Ascending aorta (tissue), 2 donors: ENCODE measurements around the gene NAA38. TPM values are rescaled to one million over a fixed set of nuclear protein-coding genes. Genes with fewer than 3 reads are reported as not detected.
"Not testable (repeated sequence)": the region's sequence is repeated elsewhere in the genome, so short reads cannot be mapped to it uniquely, and the experiment has no call there.

ENCODE experiments used
- DNase-seq, 2 donors: peaks; one replicate each; pipeline ENCODE4 v3.0.0-alpha.2; 2019; ENCODE audit warnings: low spot score in 2 of 2
- H3K27ac ChIP-seq, 2 donors: fragments of 200-600 bp; sonication (generic); one replicate each; pipeline ENCODE4 v1.5.1; 2016 to 2017; ENCODE audit warnings: mild to moderate bottlenecking in 1 of 2
- H3K27me3 ChIP-seq: fragments of 200-600 bp; sonication (generic); one replicate; pipeline ENCODE4 v1.5.1; 2017
- H3K36me3 ChIP-seq, 2 donors: fragments of 200-600 bp; sonication (generic); one replicate each; pipeline ENCODE4 v1.5.1; 2016
- H3K4me1 ChIP-seq, 2 donors: fragments of 200-600 bp; sonication (generic); one replicate each; pipeline ENCODE4 v1.5.1; 2016 to 2017; ENCODE audit warnings: mild to moderate bottlenecking in 1 of 2
- H3K4me3 ChIP-seq, 2 donors: fragments of 200-600 bp; sonication (generic); one replicate each; pipeline ENCODE4 v1.5.1; 2016 to 2017; ENCODE audit warnings: mild to moderate bottlenecking in 1 of 2
- H3K9me3 ChIP-seq, 2 donors: fragments of 200-600 bp; sonication (generic); one replicate each; pipeline ENCODE4 v1.5.1; 2016
- intact Hi-C: fragments of 100-400 bp; cut with DNase I; formaldehyde crosslinking; loops from one replicate; pipeline ENCODE4 v1.15.1; 2023
- total RNA-seq: library from RNA; depleted of rRNA; stranded (reverse); fragments of >200 nt; gene quantifications from one replicate; pipeline ENCODE4 v1.1.0, GENCODE V29; 2016
- TF ChIP-seq, protein P1 (sequence below), 3 experiments: fragments of 200-600 bp in 2 of 3; fragments of 450-650 bp in 1 of 3; sonication (generic) in 2 of 3; IDR thresholded peaks; one replicate each; pipeline ENCODE4 v1.5.1; 2016 to 2019; ENCODE audit warnings: antibody characterized with exemption in 3 of 3, mild to moderate bottlenecking in 1 of 3, moderate library complexity in 1 of 3

Gene NAA38
- total RNA-seq, 1 donor from 2014 or later = 59.0 TPM

DNA sequence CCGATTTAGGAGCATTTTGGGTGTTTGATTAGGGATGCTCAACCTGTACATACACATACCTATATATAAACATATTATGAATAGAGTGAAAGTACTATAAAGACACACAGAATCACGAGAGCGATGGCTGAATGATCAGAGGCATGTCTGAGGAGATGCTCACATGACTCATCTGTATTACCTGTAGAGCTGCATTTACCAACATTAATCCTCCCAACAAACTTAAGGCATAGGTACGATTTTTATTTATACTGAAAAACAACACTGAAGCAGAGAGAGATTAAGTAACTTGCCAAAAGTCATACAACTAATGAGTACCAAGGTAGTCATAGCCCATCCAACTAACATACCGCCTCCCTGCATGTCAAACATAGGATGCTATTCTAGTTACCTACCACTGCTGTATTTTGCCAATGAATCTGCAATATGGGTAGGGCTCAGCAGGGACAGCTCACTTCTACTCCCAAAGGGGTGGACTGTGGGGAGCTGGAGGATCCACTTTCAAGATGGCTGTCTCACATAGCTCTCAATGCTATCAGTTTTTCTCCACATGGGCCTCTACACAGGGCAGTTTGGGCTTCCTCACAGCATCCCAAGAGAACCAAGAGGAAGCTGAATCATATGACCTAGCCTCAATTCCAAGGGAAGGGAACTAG lies 7.8 kb upstream of the NAA38 start:
- TF ChIP-seq, protein P1, sequence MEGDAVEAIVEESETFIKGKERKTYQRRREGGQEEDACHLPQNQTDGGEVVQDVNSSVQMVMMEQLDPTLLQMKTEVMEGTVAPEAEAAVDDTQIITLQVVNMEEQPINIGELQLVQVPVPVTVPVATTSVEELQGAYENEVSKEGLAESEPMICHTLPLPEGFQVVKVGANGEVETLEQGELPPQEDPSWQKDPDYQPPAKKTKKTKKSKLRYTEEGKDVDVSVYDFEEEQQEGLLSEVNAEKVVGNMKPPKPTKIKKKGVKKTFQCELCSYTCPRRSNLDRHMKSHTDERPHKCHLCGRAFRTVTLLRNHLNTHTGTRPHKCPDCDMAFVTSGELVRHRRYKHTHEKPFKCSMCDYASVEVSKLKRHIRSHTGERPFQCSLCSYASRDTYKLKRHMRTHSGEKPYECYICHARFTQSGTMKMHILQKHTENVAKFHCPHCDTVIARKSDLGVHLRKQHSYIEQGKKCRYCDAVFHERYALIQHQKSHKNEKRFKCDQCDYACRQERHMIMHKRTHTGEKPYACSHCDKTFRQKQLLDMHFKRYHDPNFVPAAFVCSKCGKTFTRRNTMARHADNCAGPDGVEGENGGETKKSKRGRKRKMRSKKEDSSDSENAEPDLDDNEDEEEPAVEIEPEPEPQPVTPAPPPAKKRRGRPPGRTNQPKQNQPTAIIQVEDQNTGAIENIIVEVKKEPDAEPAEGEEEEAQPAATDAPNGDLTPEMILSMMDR (IDR thresholded peaks at IDR 0.05) = no peak
- H3K4me3 ChIP-seq = no peak overlapping the region
- no peak for DNase-seq
- H3K9me3 ChIP-seq = no peaks in the 10 kb centered on the region
- H3K4me1 ChIP-seq = no peaks in the 10 kb centered on the region
- no peaks in the 10 kb centered on the region for H3K27me3 ChIP-seq
- H3K27ac ChIP-seq = no peak overlapping the region
- intact Hi-C loops = no loop called here
- no peaks in the 10 kb centered on the region for H3K36me3 ChIP-seq

DNA sequence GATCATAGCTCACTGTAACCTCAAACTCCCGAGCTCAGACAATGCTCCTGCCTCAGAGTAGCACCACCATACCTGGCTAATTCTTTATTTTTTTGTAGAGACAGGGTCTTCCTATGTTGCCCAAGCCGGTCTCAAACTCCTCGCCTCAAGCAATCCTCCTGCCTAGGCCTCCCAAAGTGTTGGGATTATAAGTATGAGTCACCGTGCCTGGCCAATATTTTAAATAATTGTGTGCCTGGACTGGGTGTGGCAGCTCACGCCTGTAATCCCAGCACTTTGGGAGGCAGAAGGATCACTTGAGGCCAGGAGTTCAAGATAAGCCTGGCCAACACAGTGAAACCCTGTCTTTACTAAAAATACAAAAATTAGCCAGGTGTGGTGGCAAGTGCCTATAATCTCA lies 7.0 kb upstream of the NAA38 start:
- H3K27me3 ChIP-seq, H3K27ac ChIP-seq, H3K4me3 ChIP-seq, H3K4me1 ChIP-seq, H3K9me3 ChIP-seq, H3K36me3 ChIP-seq, intact Hi-C loops, DNase-seq: not testable (repeated sequence)

DNA sequence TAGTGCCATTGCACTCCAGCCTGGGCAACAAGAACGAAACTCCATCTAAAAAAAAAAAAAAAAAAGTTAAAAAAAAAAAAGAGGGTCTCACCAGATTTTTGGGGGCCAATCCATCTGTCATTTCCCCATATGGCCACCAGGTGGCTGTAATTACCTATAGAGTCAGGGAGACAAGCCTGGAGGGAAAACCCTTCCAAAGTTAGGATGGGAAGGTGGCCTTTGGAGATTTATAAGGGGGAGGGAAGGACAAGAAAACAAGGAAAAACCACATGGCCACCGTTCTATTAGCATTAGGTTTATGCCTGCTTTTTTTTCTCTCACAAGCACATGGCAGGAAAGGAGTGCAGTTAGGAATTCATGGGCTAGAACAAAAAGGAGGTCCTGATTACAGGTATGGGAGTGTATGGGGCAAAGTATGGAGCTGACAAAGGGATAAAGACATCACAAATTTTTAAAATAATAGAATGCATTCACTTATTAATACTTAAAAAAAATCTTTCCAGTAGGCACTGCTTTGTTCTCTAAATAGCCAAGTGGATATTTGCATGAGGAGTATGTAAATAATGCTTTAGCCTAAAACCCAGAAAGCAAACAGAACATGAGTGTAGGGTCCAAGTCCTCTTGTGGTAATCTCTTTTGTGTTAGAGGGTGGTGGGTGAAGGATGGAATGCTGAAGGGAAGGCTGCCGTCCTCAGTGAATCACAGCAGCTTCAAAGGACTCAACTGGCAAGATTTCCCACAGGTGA lies 5.5 kb upstream of the NAA38 start:
- H3K9me3 ChIP-seq = no peaks in the 10 kb centered on the region
- intact Hi-C loops = loop anchor here (1.0 to 2.0 kb wide), 2 partner anchors 26 to 127 kb away; partner anchors contain the start of gene CHD3
- no peak for DNase-seq
- TF ChIP-seq, protein P1 (IDR thresholded peaks at IDR 0.05) = peak; percentile 76 to 83 (median 76)
- H3K4me3 ChIP-seq = no peak overlapping the region
- peaks cover 0 to 10% of the 10 kb centered on the region in 2 donors for H3K4me1 ChIP-seq
- no peaks in the 10 kb centered on the region for H3K27me3 ChIP-seq
- H3K27ac ChIP-seq = no peak overlapping the region
- no peaks in the 10 kb centered on the region for H3K36me3 ChIP-seq

DNA sequence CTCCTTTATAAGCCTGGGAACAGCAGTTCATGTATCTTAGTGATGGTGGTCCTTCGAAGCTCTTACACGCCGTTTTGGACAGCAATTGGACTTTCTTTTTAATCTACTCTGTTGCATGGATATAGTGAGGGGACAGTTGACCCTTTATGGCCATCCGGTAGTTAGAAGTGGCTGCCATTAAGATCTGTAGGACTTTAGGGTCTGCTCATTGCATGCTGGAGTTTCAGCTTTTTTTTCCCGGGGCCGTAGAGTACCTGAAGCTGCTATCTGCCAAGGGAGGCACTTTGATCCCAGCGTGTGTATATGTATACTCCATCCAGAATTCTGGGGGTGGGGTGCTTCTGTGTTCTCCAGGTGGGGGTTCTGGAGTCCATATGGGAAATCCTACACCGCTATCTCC lies 1.7 kb upstream of the NAA38 start:
- intact Hi-C loops = loop anchor here (5.0 to 10.0 kb wide), 2 partner anchors 258 to 374 kb away; partner anchors contain the start of genes ALOXE3, POLR2A and SLC35G6
- Histone ChIP-seq H3K4me3 (peak overlapping the region in 1 of 2 donors; percentile 73), H3K36me3 (peaks cover 0 to 1% of the 10 kb centered on the region in 2 donors), H3K9me3 (no peaks in the 10 kb centered on the region), H3K27ac (peak overlapping the region in 1 of 2 donors; percentile 88), H3K4me1 (peaks cover 9 to 25% of the 10 kb centered on the region in 2 donors), H3K27me3 (no peaks in the 10 kb centered on the region)
- TF ChIP-seq, protein P1 (IDR thresholded peaks at IDR 0.05) = no peak
- DNase-seq = no peak

DNA sequence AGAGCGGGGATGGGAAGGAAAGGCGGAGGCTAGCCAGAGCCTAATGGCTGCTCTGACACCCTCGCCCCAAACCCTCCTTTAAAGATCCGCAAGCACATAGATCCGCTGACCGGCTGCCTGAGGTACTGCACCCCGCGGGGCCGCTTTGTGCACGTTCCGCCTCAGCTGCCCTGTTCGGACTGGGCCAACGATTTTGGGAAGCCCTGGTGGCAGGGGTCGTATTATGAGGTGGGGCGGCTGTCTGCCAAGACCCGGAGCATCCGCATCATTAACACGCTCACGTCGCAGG lies 1.1 kb upstream of the NAA38 start:
- Histone ChIP-seq H3K27ac (peak overlapping the region; percentile 87 to 88), H3K36me3 (peaks cover 0 to 7% of the 10 kb centered on the region in 2 donors), H3K27me3 (no peaks in the 10 kb centered on the region), H3K4me3 (peak overlapping the region; percentile 73 to 76), H3K4me1 (peaks cover 9 to 25% of the 10 kb centered on the region in 2 donors), H3K9me3 (no peaks in the 10 kb centered on the region)
- DNase-seq = no peak
- TF ChIP-seq, protein P1 (IDR thresholded peaks at IDR 0.05) = peak; percentile 1 to 35 (median 26)
- intact Hi-C loops = loop anchor here (5.0 to 10.0 kb wide), 2 partner anchors 259 to 374 kb away; partner anchors contain the start of genes ALOXE3, POLR2A and SLC35G6
